Fibroblast of lung (primary cell): Measurements from ENCODE around the gene CEP120. TPM values are rescaled to one million over a fixed set of nuclear protein-coding genes. Genes with fewer than 3 reads are reported as not detected.

Source experiments
- DNase-seq, 2 donors: peaks; one replicate each; pipeline versions ENCODE4 v3.0.0 to v3.0.0-alpha.2; 2010; ENCODE audit warnings: low read depth in 2 of 2
- H2AFZ ChIP-seq: 2 replicates; pipeline ENCODE4 v1.5.1; 2012; ENCODE audit warnings: low read length, control low read depth, inconsistent platforms
- H3K27ac ChIP-seq: 2 replicates; pipeline ENCODE4 v1.5.1; 2011; ENCODE audit warnings: low read length, control low read depth; ENCODE audit not compliant: insufficient read depth
- H3K27me3 ChIP-seq: 2 replicates; pipeline ENCODE4 v1.5.1; 2011; ENCODE audit warnings: mild to moderate bottlenecking, low read length; ENCODE audit not compliant: control insufficient read depth, insufficient read depth
- H3K36me3 ChIP-seq: 2 replicates; pipeline ENCODE4 v1.5.1; 2011; ENCODE audit warnings: low read length; ENCODE audit not compliant: control insufficient read depth, insufficient read depth
- H3K4me1 ChIP-seq: 2 replicates; pipeline ENCODE4 v1.5.1; 2011; ENCODE audit warnings: low read length; ENCODE audit not compliant: control insufficient read depth, insufficient read depth; ENCODE audit errors: extremely low read depth
- H3K4me2 ChIP-seq: 2 replicates; pipeline ENCODE4 v1.5.1; 2011; ENCODE audit warnings: low read length, control low read depth; ENCODE audit not compliant: insufficient read depth; ENCODE audit errors: extremely low read depth
- H3K4me3 ChIP-seq, 4 experiments: fragments of 200-600 bp in 1 of 4; sonication (generic) in 1 of 4; replicated peaks in 1 of 4; 2 replicates each; pipeline ENCODE4 v1.5.1; 2011 to 2016; ENCODE audit warnings: low read length in 4 of 4, low read depth in 3 of 4, mild to moderate bottlenecking in 3 of 4, control low read depth in 2 of 4, inconsistent platforms in 1 of 4, mixed read lengths in 1 of 4; ENCODE audit not compliant: insufficient read depth in 1 of 4; ENCODE audit errors: control extremely low read depth in 1 of 4
- H3K79me2 ChIP-seq: 2 replicates; pipeline ENCODE4 v1.5.1; 2012; ENCODE audit warnings: mild to moderate bottlenecking, low read length, inconsistent platforms; ENCODE audit not compliant: control insufficient read depth, insufficient read depth
- H3K9ac ChIP-seq: 2 replicates; pipeline ENCODE4 v1.5.1; 2011; ENCODE audit warnings: mild to moderate bottlenecking, low read length, control low read depth; ENCODE audit not compliant: insufficient read depth
- H3K9me3 ChIP-seq: 2 replicates; pipeline ENCODE4 v1.5.1; 2012; ENCODE audit warnings: low read depth, low read length; ENCODE audit not compliant: control insufficient read depth, insufficient read depth
- H4K20me1 ChIP-seq: 2 replicates; pipeline ENCODE4 v1.5.1; 2011; ENCODE audit warnings: low read length; ENCODE audit not compliant: control insufficient read depth, insufficient read depth; ENCODE audit errors: extremely low read depth
- EZH2 ChIP-seq: IDR thresholded peaks from 2 replicates; pipeline ENCODE4 v1.5.1; 2012; ENCODE audit warnings: low read length, control low read depth, mild to moderate bottlenecking; ENCODE audit errors: missing control alignments
- polyA plus RNA-seq, 2 donors: library from polyadenylated mRNA; depleted of rRNA in 1 of 2; stranded (reverse) in 1 of 2; unstranded in 1 of 2; fragments of >200 nt; gene quantifications; 2 replicates each; pipeline ENCODE4 v1.2.1, GENCODE V29; 2011 to 2012; ENCODE audit warnings: missing spikeins in 1 of 2
- total RNA-seq: library from RNA; depleted of rRNA; stranded (reverse); fragments of >200 nt; gene quantifications from 2 replicates; pipeline ENCODE4 v1.2.1, GENCODE V29; 2014
- TF ChIP-seq, protein P1 (sequence below), 2 donors: IDR thresholded peaks in 1 of 2; conservative IDR thresholded peaks in 1 of 2; 1 replicate in 1 of 2; 2 replicates in 1 of 2; pipeline ENCODE4 v1.5.1; 2011 to 2012; ENCODE audit warnings: low read length in 2 of 2, control low read depth in 1 of 2, inconsistent platforms in 1 of 2, low read depth in 1 of 2, mild to moderate bottlenecking in 1 of 2

The CEP120 gene
- total and polyA plus RNA-seq, 2 donors (not counting 1 experiment from before 2014, with no cell fraction given) = 14.8 to 22.3 TPM

DNA sequence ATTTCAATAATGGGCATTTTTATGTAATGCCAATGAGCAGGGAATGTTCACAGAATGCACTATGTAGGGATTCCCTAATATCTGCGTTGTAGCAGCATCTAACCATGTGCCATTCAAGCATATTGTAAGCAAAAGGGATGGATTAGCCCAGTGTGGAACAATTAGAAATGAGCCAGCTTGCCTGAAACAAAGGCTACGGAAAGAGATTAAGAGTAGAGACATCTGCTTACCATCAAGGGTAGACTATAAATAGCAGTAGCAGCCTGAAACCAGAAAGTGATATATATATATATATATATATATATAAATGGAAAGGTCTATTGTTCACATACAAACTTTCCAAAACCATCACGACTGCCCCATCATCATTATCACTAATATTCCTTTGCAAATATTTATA is 31.9 kb upstream of the CEP120 start:
- Histone ChIP-seq H4K20me1 (no peaks in the 10 kb centered on the region), H3K27ac (no peak overlapping the region), H3K4me3 (no peak overlapping the region), H3K9ac (no peak overlapping the region), H3K9me3 (no peaks in the 10 kb centered on the region), H3K27me3 (no peaks in the 10 kb centered on the region), H3K79me2 (no peaks in the 10 kb centered on the region), H3K4me1 (no peaks in the 10 kb centered on the region), H2AFZ (no peak overlapping the region), H3K36me3 (no peaks in the 10 kb centered on the region), H3K4me2 (no peak overlapping the region)
- DNase-seq = no peak
- TF ChIP-seq EZH2 = no peak
- TF ChIP-seq, protein P1, sequence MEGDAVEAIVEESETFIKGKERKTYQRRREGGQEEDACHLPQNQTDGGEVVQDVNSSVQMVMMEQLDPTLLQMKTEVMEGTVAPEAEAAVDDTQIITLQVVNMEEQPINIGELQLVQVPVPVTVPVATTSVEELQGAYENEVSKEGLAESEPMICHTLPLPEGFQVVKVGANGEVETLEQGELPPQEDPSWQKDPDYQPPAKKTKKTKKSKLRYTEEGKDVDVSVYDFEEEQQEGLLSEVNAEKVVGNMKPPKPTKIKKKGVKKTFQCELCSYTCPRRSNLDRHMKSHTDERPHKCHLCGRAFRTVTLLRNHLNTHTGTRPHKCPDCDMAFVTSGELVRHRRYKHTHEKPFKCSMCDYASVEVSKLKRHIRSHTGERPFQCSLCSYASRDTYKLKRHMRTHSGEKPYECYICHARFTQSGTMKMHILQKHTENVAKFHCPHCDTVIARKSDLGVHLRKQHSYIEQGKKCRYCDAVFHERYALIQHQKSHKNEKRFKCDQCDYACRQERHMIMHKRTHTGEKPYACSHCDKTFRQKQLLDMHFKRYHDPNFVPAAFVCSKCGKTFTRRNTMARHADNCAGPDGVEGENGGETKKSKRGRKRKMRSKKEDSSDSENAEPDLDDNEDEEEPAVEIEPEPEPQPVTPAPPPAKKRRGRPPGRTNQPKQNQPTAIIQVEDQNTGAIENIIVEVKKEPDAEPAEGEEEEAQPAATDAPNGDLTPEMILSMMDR (conservative IDR thresholded peaks at IDR 0.05 in 1 of 2, IDR thresholded peaks at IDR 0.05 in 1 of 2; ENCODE audit: low read depth in 1 of 2, low read length in 2 of 2) = no peak

DNA sequence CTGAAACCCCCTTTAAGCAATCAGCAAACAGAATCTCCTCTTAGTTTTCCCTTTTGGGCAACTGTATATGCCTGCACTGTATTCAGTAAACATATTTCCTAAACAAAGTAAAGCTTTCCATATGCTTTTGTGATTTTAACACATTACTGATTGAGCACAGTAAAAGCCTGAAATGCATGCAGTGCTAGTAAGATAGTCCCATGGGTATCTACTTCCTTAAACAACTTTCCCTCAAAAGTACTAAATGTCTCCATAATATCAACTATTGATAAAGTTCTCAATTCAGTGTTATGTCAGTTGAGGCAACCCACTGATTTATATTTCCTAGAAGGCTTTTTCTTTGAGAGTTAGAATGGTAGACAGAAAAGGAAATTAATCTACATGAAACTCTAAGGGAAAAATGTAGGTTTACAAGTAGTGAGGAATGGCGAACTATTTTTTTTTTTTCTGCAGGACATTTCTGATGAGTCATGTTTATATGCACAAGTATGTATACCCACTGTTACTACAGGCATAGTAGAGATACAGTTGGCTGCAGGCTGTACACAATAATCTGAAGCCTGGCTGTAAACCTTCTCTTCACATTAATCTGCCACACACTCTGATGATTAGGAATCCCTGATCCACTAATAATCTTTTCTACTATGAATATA is 31.2 kb upstream of the CEP120 start:
- no peak for TF ChIP-seq EZH2
- TF ChIP-seq, protein P1 (conservative IDR thresholded peaks at IDR 0.05 in 1 of 2, IDR thresholded peaks at IDR 0.05 in 1 of 2; ENCODE audit: low read depth in 1 of 2, low read length in 2 of 2) = no peak
- H3K4me3 ChIP-seq = no peak overlapping the region
- H3K27me3 ChIP-seq = no peaks in the 10 kb centered on the region
- H3K36me3 ChIP-seq = no peaks in the 10 kb centered on the region
- no peak overlapping the region for H3K4me2 ChIP-seq
- no peak overlapping the region for H3K27ac ChIP-seq
- no peaks in the 10 kb centered on the region for H4K20me1 ChIP-seq
- no peak overlapping the region for H2AFZ ChIP-seq
- H3K9me3 ChIP-seq = no peaks in the 10 kb centered on the region
- peak in 1 of 2 donors; percentile 35 for DNase-seq
- H3K9ac ChIP-seq = no peak overlapping the region
- H3K4me1 ChIP-seq = no peaks in the 10 kb centered on the region
- H3K79me2 ChIP-seq = no peaks in the 10 kb centered on the region

DNA sequence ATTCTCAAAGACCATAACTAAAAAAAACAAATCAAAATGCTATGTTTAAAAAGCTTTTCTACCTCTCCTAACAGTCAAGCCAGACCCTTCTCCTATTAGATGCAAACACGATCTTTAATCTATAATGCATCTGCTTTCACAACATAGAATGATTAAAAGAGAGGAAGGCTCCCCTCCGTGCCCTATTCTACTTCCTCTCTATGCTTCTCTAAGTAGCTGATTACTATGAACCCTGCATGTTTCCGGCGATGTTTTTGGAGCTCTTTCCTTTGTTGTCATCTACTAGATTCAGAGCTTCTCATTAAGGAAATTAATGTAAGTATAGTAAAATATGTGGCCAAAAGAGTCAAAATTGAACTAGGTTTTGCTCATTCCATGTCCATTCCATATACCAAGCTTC is 29.2 kb upstream of the CEP120 start:
- no peak overlapping the region for H3K4me2 ChIP-seq
- no peaks in the 10 kb centered on the region for H4K20me1 ChIP-seq
- TF ChIP-seq, protein P1 (conservative IDR thresholded peaks at IDR 0.05 in 1 of 2, IDR thresholded peaks at IDR 0.05 in 1 of 2; ENCODE audit: low read depth in 1 of 2, low read length in 2 of 2) = no peak
- no peak for TF ChIP-seq EZH2
- no peaks in the 10 kb centered on the region for H3K27me3 ChIP-seq
- H3K4me1 ChIP-seq = no peaks in the 10 kb centered on the region
- H3K9ac ChIP-seq = no peak overlapping the region
- no peaks in the 10 kb centered on the region for H3K36me3 ChIP-seq
- no peak for DNase-seq
- H3K27ac ChIP-seq = no peak overlapping the region
- no peaks in the 10 kb centered on the region for H3K79me2 ChIP-seq
- no peak overlapping the region for H3K4me3 ChIP-seq
- H3K9me3 ChIP-seq = no peaks in the 10 kb centered on the region
- no peak overlapping the region for H2AFZ ChIP-seq
